Bronchial epithelial cell (primary cell): ENCODE measurements around the gene TMEM169. TPM values are rescaled to one million over a fixed set of nuclear protein-coding genes. Genes with fewer than 3 reads are reported as not detected.
A peak's percentile ranks its signal among the peaks of the same experiment; 100 is the strongest.

Source experiments
- DNase-seq: peaks from one replicate; pipeline ENCODE4 v3.0.0-alpha.2; 2010; ENCODE audit warnings: low read depth
- FAIRE-seq: peaks from 2 replicates; lab custom pipeline; 2011; peaks lifted over from hg19 to GRCh38; lab: Jason Lieb, UNC
- H3K27me3 ChIP-seq: 2 replicates; pipeline ENCODE4 v1.5.1; 2011; ENCODE audit warnings: low read length; ENCODE audit not compliant: control insufficient read depth, insufficient read depth
- H3K36me3 ChIP-seq: 2 replicates; pipeline ENCODE4 v1.5.1; 2011; ENCODE audit warnings: low read length; ENCODE audit not compliant: control insufficient read depth, insufficient read depth
- H3K4me3 ChIP-seq: 2 replicates; pipeline ENCODE4 v1.5.1; 2011; ENCODE audit warnings: mild to moderate bottlenecking, low read depth, low read length, control low read depth
- CTCF ChIP-seq: IDR thresholded peaks from 2 replicates; pipeline ENCODE4 v1.5.1; 2011; ENCODE audit warnings: mild to moderate bottlenecking, moderate library complexity, low read length, control low read depth, inconsistent platforms; ENCODE audit not compliant: insufficient read depth, severe bottlenecking
- total RNA-seq: library from RNA; depleted of rRNA; stranded (reverse); fragments of >200 nt; gene quantifications from 2 replicates; pipeline ENCODE4 v1.2.1, GENCODE V29; 2014

The TMEM169 gene
- total RNA-seq, 1 donor from 2014 or later, result 0.26 TPM

GRCh38 chr2:216052420-216052819, 29.3 kb upstream of the TMEM169 start:
- no peaks in the 10 kb centered on the region for H3K27me3 ChIP-seq
- DNase-seq (no peak), FAIRE-seq (no peak)
- H3K36me3 ChIP-seq, result no peaks in the 10 kb centered on the region
- H3K4me3 ChIP-seq, result no peak overlapping the region
- TF ChIP-seq CTCF, result no peak

GRCh38 chr2:216055680-216056079, 26.0 kb upstream of the TMEM169 start:
- H3K27me3 ChIP-seq, result no peaks in the 10 kb centered on the region
- no peak overlapping the region for H3K4me3 ChIP-seq
- FAIRE-seq, result no peak
- no peak for TF ChIP-seq CTCF
- H3K36me3 ChIP-seq, result no peaks in the 10 kb centered on the region
- DNase-seq, result no peak

GRCh38 chr2:216056739-216057138, 25.0 kb upstream of the TMEM169 start:
- no peak for DNase-seq
- Histone ChIP-seq H3K36me3 (no peaks in the 10 kb centered on the region), H3K27me3 (no peaks in the 10 kb centered on the region), H3K4me3 (no peak overlapping the region)
- FAIRE-seq, result no peak
- TF ChIP-seq CTCF, result no peak

GRCh38 chr2:216057688-216058193, 24.0 kb upstream of the TMEM169 start:
- H3K27me3 ChIP-seq, result no peaks in the 10 kb centered on the region
- H3K36me3 ChIP-seq, result no peaks in the 10 kb centered on the region
- FAIRE-seq (no peak), DNase-seq (peak; percentile 70)
- TF ChIP-seq CTCF, result no peak
- no peak overlapping the region for H3K4me3 ChIP-seq

- FAIRE-seq (no peak), DNase-seq (peak; percentile 15)
- Histone ChIP-seq H3K36me3 (no peaks in the 10 kb centered on the region), H3K4me3 (no peak overlapping the region), H3K27me3 (no peaks in the 10 kb centered on the region)
- TF ChIP-seq CTCF, result peak; percentile 15
These were observed 22.4 kb upstream of the TMEM169 start for GRCh38 chr2:216059233-216059834.
